Measurements from ENCODE around the gene CREBBP.

The CREBBP gene

DNA sequence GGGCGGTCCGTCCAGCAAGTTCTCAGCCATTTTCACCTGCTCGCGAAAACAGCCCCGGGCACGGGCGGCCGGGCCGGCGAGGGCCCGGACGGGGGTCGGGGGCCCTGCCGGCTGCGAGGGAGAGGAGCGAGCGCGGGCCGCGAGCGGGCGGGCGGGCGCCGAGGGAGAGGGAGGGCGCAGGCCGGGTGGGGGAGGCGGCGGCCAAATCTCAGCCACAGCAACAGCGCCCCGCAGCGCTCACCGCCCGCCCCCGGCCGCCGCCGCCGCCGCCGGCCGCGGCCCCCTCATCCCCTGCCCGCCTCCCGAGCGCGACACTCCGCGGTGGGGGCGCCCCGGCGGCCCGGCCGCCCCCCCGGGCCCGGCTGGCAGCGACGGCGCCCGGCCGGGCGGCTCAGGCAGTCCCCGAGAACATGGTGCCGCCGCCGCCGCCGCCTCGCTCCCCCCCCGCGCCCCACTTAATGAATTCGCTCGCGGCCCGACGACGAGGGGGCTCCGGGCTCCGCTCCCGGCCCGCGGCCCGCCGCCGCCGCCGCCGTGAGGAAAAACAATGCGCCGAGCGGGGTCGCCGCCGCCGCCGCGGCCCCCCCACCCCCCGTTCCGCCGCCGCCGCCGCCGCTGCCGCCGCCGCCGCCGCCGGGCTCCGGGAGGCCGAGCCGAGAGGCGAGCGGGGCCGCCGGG is 487 bp downstream of the CREBBP start:
- no peak for DNase-seq (ENCODE audit: low spot score)

DNA sequence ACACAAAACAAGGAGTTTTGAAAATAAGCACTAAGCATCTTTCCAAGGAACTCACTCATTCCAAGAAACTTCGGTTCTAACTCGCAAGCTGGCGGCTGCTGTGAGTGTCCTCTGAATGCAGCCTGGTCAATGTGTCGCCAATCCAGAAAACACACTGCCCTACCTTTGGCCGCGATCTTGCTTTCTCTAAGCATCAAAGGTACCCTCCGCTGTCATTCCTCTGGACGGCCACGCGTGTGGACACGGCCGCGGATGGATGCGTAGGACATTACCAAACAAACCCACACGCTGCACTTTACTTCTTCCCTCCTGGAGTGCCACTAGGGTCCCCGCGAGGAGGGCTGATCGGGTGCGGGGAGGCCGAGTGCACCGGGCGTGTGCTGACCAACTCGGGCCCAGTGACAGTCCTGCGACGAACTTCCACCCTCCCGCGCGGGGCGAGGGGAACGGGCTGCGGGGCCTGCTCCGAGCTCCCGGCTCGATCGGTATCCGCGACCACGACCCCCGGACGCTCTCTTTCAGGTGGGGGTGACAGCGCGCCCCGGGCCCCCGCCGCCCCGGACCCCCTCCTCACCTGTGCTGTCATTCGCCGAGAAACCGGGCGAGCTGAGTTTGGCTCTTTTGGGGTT is 1.1 kb downstream of the CREBBP start:
- DNase-seq (ENCODE audit: low spot score) = no peak

DNA sequence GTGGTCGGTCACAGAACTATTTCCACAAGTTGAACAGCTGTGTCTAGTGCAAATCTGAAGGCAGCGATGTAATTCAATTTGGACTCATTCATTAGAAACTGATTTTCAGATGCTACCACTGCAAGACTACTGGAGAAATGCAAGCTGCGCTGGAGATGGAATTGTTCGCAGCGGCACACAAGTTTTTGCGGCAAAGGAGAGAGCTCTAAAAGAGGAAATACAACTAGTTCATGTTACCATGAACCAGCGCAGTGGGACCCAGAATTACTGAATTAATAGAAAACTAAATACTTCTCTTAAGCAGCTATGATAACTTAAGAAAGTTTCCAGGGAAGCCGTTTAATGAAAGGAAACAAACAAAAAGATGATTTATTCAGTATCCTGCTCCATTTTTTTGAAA is 1.9 kb downstream of the CREBBP start:
- DNase-seq (ENCODE audit: low spot score) = no peak

DNA sequence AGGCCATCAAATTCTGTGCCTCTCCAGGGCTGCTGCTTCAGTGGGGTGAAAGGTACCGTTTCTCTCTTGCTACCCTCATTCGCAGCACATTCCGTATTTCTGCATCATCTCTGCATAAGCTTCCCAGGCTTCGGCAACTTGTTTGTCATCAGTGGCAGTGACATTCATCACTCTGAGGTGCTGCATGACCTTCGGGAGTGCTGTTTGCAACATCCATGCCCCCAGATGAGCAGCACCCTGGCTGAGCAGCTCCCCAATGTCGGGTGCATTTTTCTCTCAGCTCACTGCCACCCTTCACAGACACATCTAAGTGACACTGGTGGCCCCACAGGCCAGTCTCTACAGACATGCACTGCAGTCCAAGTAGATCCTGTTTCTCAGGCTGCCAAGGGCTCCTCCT is 3.8 kb downstream of the CREBBP start:
- no peak for DNase-seq (ENCODE audit: low spot score)

DNA sequence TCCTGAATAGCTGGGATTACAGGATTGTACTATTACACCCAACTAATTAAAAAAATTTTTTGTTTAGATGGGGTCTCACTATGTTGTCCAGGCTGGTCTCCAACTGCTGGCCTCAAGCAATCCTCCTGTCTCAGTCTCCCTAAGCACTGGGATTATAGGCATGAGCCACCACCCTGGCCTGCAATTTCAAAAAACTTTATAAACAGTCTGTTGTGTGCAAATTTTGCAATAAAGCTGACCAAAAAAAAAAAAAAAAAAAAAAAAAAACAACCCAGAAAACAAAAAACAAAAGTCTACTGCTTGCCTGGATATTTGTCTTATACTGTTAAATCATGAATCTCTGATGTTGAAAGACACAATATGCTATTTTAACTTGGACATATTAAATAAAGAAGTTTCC is 4.4 kb downstream of the CREBBP start:
- DNase-seq (ENCODE audit: low spot score) = no peak

DNA sequence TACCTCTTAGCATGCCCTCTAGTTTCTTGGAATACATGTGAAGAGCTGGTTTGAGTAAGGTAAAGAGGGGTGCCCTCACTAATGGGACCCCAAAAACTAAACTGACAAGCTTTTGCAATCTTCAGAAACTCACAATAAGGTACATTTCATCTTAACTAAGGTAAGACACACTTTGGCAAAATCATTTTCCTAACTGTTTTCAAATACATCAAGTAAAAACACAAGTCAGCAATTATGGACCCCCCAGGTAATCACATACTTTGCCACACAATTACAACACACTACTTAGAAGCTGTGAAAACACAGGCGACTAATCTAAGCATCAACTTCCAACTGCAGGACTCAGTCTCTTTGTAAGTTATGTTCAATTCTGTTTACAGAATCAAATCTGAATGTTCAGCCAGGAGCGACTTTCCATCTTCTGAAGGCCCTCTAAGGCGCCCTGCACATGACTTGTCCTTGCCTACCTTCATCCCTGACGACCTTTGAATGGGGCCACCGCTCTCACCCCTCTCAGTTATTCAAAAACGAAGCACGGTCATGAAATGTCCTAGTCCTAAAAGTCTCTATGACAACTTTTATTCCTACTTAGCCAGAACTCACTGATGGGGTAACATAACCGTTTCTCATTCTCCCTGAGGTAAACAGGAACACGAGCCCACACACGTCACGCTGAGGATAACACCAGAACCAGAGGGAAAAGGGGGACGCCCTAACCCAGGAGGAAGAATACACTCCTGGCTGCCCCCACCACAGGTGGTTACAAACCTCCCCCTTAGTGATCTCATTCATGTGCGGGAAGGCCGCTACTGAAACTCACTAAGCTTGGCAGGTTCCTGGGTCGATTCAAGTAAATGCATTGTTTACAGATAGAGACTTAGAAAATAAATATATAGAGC is 5.5 kb downstream of the CREBBP start:
- no peak for DNase-seq (ENCODE audit: low spot score)

DNA sequence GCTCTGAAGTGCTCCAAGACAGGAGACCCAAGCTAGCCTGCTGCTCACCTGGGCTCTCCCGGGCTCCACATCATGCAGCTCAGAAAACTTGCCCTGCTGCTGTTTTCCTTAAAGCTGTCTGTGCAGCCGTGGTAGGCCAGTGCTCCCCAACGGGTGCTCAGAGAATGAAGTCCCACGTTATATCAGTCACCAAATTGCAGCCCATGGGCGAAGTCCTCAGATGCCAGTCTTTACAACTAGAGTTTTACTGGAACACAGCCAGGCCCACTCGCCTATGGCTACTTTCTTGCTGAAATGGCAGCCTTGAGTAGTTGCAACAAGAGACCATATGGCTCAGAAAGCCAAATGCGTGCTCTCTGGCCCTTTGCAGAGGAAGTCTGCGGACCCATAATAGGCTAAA is 6.3 kb downstream of the CREBBP start:
- no peak for DNase-seq (ENCODE audit: low spot score)

DNA sequence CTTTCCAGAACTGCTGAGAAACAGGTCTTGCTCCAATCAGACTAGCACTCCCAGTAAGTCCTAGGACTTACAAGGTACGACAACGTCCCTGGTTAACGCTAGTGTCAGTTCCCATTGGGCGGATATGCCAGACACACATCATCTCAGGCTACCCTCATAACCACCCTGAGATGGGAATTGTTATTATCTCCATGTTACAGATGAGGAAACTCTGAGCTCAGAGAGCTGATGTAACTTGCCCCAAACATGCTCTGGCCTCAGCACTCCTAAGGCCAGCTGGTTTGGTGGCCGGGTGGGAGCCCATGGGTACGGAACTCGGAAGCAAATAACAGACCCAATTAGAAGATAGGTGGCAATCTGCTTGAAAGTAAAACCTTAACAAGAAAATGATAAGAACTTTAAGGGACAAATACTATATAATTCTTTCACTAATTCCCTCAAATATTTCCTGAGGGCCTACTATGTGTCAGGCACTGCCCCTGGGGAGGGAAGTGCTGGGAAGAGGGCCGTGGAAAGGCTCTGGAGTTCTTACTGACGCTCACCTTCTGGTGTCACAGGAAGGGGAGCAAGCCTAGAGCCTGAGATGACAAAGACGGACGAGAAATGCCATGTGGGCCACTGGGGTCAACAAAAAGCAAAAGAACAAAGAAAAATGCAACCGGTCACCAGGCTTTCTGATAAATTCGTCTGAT is 6.9 kb downstream of the CREBBP start:
- no peak for DNase-seq (ENCODE audit: low spot score)

DNA sequence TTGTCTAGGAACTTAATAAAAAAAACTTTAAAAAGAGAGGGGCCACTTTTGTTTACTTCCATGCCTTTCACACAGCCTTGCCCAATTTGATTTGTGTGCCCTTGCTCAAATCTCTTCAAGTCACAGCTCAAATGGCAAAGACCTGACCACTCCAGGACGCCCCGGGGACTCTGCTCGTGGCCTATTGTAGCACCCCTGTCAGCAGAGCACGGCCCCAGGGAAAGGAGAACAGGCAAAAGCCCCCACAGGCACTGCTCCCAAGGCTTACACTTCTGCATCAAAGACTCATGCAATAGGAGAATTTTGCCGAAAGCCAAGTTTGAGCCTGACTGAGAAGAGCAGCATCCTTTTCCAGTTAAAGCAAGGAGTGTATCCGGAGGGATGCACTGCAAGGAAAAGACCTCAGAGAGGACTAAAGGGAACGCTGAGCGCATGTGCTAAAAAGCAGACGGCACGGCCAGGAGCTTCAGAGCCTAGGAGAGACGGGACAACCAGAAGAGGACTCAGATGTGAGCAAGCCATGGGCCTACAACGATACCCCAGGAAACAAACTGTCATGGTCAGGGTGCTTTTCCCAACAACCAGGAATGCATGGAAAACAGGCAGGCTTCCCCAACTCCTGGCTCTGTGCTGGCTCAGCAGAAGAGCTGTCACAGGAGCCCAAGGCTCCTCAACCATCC is 8.2 kb downstream of the CREBBP start:
- DNase-seq (ENCODE audit: low spot score) = no peak

DNA sequence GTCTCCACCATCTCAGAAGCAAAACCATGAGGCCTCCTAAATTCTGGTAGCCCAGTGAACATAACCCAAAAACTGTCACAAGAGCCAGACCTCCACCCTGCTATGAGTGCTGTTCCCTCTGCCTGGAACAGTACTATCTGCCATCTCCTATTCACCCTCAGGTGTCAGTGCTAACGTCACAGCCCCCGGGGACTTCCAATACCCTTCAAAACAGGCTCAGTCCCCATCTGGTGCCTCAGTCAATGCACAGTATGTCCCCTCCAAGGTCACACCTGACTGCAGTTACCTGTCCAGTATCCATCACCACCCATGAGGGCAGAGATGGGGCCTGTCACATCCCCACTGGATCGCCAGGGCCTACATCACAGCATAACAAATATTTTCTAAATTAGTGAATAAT is 11.5 kb downstream of the CREBBP start:
- no peak for DNase-seq (ENCODE audit: low spot score)

DNA sequence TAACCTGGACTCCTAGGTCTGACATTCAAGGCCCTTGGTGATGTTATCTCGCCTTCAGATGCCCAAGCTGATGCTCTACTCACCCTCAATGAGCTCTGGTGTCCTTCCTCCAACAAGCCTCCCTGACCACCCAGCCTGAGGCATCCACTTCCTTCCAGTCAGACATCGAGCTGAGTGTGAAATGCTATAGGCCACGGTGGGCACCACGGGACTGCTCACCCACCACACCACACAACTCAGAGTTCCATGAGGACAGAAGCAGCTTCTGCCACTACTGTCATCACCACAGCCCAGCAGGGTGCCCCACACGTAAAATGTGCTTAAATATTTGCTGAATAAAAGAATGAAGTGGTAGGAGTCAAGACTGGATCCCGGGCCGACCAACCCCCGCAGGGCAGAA is 12.0 kb downstream of the CREBBP start:
- DNase-seq (ENCODE audit: low spot score) = no peak

DNA sequence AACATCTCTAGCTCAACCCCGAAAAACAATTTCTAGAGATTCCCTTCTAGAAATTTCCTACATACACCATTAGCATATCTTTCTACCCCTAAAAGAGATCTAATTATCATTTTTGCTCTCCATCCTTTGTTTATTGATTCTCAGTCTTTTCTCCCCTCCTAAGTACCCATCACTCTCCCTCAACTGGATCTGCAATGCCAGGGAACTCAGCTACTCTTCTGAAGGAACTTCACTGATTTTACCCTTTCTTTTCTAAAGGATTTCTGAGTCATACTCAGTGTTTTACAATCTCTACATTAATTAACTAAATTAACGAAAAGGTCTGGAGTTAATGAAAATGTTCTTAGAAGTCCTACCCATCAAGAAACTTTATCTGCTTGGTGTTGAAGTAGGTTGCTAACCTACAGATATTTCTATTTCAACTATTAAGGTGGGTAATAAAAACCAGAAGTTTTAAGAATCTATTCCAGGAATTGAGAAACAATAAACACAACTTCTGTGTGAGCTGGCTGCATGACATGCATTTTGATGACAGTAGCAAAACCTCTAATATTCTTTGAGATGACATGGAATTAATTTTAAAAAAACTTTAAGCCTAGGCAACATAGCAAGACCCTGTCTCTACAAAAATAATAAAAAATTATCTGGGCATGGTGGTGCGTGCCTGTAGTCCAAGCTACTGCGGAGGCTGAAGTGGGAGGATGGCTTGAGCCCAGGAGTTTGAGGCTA is 13.6 kb downstream of the CREBBP start:
- no peak for DNase-seq (ENCODE audit: low spot score)

DNA sequence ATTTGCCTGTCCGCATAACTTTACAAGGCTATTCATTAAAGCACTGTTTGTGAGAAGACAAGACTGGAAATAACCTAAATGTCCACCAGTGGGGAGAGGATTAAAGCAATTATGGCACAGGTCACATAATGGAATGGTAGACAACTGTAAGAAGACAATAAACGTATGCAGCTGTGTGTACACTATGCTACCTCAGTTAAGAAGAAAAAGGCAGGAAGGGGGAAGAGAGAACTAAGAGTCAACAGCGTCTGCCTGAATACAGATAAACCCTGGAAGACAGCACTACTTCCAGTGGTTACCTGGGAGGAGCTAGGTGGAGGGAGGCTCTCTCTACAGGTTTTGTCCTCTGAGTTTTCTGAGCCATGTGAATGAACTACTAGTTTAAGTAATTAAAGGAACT is 15.3 kb downstream of the CREBBP start:
- DNase-seq (ENCODE audit: low spot score) = no peak

DNA sequence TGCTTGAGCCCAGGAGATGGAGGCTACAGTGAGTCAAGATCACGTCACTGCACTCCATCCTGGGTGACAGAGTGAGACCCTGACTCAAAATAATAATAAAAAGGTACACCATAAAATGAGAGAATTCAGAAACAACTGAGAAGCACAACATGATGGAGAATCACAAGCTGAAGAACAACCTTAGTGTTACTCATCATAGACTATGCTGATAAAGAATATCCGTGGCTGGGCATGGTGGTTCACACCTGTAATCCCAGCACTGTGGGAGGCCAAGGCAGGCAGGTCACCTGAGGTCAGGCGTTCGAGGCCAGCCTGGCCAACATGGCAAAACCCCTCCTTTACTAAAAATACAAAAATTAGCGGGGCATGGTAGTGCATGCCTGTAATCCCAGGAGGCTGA is 16.0 kb downstream of the CREBBP start:
- no peak for DNase-seq (ENCODE audit: low spot score)

DNA sequence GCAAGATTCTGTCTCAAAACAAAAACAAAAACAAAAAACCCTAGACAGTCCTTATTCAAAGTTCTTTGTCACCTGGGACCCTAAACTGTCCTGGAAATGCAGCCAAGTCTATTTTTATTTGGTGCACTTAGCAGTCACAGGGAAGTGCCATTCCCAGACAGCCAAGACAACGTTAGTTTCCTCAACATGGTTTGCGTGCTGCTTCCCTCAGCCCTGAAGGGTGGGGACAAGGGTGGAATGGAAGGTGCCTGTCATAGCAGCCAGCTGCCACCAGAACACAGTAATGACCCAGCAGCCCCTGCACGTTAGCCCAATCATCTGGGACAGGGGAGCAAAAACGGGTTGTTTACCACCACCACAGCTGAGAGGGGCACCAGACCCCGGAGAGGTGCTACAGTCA is 16.9 kb downstream of the CREBBP start:
- DNase-seq (ENCODE audit: low spot score) = no peak

DNA sequence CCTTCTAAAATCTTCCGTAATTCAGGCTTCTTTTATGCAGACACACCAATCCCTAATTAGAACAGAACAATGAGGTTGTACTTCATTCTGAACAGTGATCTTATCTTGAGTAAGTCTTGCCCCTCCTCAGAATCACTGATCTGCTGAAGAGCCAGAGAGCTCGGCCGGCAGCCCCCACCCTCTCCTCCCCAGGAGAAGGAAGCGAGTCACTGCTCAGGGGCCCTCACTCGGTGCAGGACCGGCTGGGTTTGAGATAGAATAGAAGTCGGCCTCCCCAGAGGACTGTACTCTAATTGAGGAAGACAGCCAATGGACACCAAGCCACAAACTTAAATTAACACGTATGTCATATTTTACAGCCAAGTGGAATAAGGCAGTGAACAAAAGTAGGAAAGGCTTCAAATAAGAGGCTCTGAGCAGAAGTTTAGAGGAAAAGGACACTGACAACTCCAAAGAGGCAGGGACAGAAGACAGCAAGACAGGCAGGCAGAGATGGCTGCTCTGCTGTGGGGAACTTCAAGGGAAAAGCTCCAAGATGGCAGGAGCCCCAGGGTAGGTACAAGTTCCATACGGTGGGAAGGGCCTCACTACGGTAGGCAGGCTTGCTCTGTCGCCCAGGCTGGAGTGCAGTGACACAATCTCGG is 18.6 kb downstream of the CREBBP start:
- no peak for DNase-seq (ENCODE audit: low spot score)

DNA sequence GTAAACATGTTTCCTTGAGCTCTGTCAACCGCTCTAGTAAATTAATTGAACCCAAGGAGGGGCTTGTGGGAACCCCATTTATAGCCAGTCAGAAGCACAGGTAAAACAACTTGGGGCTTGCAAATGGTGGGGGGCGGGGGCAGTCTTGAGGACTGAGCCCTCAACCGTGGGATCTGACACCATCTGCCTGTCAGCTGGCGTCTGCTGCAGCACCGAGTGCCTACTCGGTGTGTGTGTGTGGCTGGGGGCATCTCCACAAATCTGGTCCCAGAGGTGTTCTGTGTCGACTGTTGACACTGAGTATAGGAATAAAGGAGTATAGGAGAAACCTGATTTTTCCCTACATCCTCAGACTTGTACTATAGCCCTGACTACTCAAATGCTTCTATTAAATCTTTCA is 20.6 kb downstream of the CREBBP start:
- no peak for DNase-seq (ENCODE audit: low spot score)

DNA sequence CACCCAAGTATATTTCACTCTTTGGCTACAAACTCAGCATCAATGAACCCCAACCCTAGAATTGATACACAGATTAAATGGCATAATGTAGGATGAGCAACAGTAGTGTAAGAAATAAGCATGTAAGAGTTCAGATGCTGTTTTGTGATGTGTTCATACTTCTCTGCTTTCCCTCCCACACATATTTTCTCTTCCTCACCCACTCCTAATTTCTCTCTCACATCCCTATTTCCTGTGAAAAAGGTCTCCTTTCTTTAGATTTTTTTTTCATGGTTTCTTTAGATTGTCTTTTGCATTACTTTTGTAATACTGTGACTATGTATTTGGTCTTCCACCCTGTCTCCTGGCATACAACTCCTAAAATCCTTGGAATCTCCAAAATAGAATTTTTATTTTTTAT is 21.7 kb downstream of the CREBBP start:
- no peak for DNase-seq (ENCODE audit: low spot score)

DNA sequence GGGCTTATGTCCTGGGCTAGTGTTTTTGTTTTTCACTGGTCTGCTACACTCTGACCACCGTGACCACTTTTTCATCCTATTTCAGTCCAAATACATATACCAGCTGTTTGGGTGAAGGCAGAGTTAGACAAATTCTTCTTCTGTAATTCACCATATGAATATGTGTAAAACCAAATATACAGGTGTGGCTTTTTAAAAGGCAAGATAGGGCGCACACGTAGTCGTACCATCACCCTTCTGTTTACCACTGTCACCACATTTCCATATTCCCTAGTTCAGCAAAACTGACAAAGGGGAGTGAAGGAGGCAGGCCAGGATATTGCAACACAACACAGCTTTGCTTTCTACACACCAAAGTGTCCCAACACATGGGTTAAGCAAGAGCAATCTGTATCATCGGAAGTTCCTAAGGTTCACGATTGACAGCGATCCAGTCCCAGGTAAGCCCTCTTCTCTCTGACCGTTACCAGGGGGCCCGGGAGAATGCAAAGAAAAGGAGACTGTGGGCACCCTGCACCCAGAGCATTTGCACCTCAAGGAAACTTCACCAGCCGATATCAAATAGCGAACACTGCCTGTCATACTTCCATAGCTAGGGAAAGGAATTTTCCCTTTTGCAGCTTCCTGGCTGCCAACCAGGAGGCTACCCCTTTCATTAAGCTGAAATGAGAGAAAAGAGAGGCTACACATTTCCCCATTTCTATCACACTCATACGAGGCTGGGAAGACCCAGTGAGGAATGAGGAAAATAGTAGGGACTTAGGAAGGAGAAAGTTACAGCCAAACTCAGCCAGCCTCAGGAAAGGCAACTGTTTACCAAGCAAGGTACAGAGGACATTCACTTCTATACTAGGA is 23.1 kb downstream of the CREBBP start:
- no peak for DNase-seq (ENCODE audit: low spot score)
